DMS79 (cell line): Measurements from ENCODE around the gene DHRS11.

Experiments used
- DNase-seq: peaks from one replicate; lab custom pipeline; 2025; lab: John Stamatoyannopoulos, UW

Gene DHRS11

GRCh38 chr17:36614081-36614480 is 22.4 kb downstream of the DHRS11 start:
- DNase-seq = no peak

- no peak for DNase-seq
Observed at GRCh38 chr17:36614933-36615332, 23.3 kb downstream of the DHRS11 start.

- DNase-seq = no peak
Observed at GRCh38 chr17:36616061-36617029, 24.7 kb downstream of the DHRS11 start.

- DNase-seq = no peak
Observed at GRCh38 chr17:36617773-36618172, 26.1 kb downstream of the DHRS11 start.

- no peak for DNase-seq
Observed at GRCh38 chr17:36623281-36623680, 31.6 kb downstream of the DHRS11 start.

GRCh38 chr17:36625188-36625587 is 33.5 kb downstream of the DHRS11 start:
- no peak for DNase-seq

GRCh38 chr17:36627101-36627500 is 35.4 kb downstream of the DHRS11 start:
- DNase-seq = peak; percentile 37

- DNase-seq = no peak
Observed at GRCh38 chr17:36628576-36628975, 36.9 kb downstream of the DHRS11 start.

- peak; percentile 8 for DNase-seq
Observed at GRCh38 chr17:36629252-36629847, 37.7 kb downstream of the DHRS11 start.

GRCh38 chr17:36629970-36630502 is 38.4 kb downstream of the DHRS11 start:
- DNase-seq = no peak

GRCh38 chr17:36631022-36631421 is 39.3 kb downstream of the DHRS11 start:
- no peak for DNase-seq

GRCh38 chr17:36632916-36633771 is 41.5 kb downstream of the DHRS11 start:
- DNase-seq = no peak

- DNase-seq = no peak
Observed at GRCh38 chr17:36640346-36640745, 48.7 kb downstream of the DHRS11 start.

- no peak for DNase-seq
Observed at GRCh38 chr17:36640836-36641235, 49.2 kb downstream of the DHRS11 start.

GRCh38 chr17:36641331-36641876 is 49.7 kb downstream of the DHRS11 start:
- DNase-seq = no peak

- no peak for DNase-seq
Observed at GRCh38 chr17:36641877-36642845, 50.5 kb downstream of the DHRS11 start.

- no peak for DNase-seq
Observed at GRCh38 chr17:36643086-36643685, 51.5 kb downstream of the DHRS11 start.

GRCh38 chr17:36645422-36645821 is 53.7 kb downstream of the DHRS11 start:
- DNase-seq = no peak

GRCh38 chr17:36647636-36648035 is 56.0 kb downstream of the DHRS11 start:
- no peak for DNase-seq

- DNase-seq = no peak
Observed at GRCh38 chr17:36650096-36650775, 58.6 kb downstream of the DHRS11 start.
